C4-2B (cell line): ENCODE data around the gene LTBP2.

Source experiments
- H3K27ac ChIP-seq: fragments of 450-650 bp; 2 replicates; pipeline ENCODE4 v1.5.1; 2017
- CTCF ChIP-seq: fragments of 450-650 bp; conservative IDR thresholded peaks from 2 replicates; pipeline ENCODE4 v1.5.1; 2017; ENCODE audit warnings: mild to moderate bottlenecking
- ZFX ChIP-seq: fragments of 450-650 bp; IDR thresholded peaks from 2 replicates; pipeline ENCODE4 v1.6.1; 2017

The LTBP2 gene

DNA sequence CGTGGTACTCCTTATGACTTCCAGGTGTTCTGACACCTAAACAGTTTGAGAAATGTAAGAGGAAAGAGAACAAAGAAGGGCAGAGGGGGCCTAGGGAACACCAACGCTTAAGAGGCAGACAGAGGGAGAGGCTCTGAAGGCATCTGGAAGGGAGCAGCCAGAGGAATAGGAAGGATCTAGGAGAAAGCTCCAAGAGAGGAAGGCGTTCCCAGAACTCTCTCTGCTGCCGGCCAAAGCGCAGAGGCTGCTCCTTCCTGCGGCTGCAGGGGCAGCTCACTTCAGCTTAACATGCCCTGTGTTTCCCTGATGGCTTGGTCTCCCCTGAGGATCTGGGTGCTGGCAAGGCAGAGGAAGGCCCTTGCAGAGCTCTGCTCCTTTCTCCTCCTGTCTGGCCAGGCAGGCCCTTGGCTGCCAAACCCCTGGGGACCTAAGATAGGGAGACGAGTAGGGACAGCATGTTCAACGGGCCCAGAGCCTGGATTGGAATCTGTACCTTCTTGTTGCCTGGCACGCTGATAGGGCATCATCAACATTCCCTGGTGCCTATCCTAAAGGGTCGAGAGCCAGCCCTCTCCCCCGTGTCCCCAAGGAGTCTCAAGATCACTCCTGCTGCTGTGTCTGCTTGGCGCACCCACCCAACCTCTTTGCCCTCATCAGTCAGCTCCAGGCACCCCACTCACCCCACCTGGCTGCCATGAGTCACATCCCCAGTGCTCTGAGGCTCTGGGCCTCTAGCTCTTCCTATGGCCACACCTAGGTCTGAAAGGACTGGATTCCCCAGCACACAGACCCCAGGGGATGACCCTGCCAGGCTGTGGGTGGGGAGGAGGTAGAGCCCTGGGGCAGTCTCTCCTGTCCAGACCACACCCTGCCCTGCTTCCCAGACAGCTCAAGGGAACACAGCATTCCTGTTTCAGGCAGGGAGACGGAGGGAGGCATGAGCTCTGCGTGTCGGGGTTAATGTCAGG lies 45.6 kb downstream of the LTBP2 start:
- no peak overlapping the region for H3K27ac ChIP-seq
- TF ChIP-seq ZFX (no peak), CTCF (no peak)

- TF ChIP-seq ZFX, result no peak
- TF ChIP-seq CTCF, result no peak
- no peak overlapping the region for H3K27ac ChIP-seq
Observed at GRCh38 chr14:74563586-74564159, 48.4 kb downstream of the LTBP2 start.

DNA sequence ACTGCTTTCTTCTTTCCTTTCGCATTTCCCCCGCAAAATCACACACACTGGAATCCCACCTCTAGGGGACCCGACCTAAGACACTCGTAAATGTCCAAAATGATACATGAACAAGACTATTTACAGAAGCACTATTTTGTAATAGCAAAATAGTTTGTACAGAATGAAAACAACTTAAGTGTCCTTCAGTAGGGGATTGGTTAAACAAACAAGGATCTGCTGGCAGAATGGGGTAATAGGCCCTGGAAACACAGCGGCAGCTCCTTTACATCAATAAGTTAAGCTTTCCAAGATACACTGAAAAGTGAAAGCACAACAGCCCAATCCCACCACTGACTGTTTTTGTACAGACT lies 48.8 kb downstream of the LTBP2 start:
- H3K27ac ChIP-seq, result no peak overlapping the region

DNA sequence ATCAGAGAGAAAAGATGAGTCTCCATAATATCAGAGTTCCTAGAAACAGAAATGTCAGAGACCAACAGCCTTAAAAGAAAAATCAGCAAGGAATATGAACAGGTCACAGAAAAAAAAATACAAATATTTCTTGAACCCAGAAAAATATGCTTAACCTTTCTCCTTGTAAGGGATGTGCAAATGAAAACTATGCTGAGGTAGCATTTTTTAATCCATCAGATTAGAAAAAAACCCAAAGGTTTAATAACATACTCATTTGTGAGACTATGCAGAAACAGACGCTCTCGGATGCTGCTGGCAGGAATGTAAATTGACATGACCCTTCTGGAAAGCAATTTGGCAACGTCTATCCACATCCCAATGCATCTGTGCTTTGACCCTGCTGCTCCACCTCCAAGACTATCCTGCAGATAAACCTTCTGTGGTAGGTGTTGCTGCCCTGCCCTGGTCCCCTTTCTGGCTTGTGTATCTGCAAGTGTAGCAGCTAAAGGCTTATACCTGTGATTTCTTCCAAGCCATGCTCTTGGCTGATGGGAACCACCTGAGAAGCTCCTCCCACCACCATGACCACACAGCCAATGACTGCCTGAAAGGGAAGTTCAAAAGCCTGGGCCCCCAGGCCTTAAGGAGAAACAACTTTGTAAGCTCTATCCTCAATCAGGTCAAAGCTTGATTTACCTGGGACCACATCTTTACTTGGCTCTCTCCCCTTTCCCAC lies 49.4 kb downstream of the LTBP2 start:
- TF ChIP-seq ZFX, result no peak
- TF ChIP-seq CTCF, result no peak
- no peak overlapping the region for H3K27ac ChIP-seq

More for the DNA sequence above, 48.8 kb downstream of the LTBP2 start:
- TF ChIP-seq CTCF, result no peak
- no peak for TF ChIP-seq ZFX

DNA sequence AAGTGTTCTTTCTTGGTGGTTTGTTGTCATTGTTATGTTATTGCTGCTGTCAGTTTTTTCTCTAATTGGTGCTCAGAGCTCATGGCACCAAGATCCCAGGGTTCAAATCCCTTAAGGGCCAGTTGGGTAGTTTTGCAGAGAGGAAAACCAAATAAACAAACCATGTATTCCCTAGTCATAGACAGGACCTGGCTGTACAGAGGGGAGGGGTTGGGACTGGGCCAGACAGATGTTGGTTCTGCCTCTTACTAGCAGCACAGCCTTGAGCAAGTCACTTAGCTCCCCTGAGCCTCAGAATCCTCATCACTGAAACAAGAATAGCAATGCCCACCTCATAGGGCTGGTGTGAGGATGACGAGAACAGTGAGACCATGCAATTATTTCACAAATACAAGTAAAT lies 53.4 kb downstream of the LTBP2 start:
- no peak for TF ChIP-seq ZFX
- no peak overlapping the region for H3K27ac ChIP-seq

- no peak for TF ChIP-seq CTCF
- no peak for TF ChIP-seq ZFX
- no peak overlapping the region for H3K27ac ChIP-seq
Observed at GRCh38 chr14:74557691-74558090, 54.3 kb downstream of the LTBP2 start.

DNA sequence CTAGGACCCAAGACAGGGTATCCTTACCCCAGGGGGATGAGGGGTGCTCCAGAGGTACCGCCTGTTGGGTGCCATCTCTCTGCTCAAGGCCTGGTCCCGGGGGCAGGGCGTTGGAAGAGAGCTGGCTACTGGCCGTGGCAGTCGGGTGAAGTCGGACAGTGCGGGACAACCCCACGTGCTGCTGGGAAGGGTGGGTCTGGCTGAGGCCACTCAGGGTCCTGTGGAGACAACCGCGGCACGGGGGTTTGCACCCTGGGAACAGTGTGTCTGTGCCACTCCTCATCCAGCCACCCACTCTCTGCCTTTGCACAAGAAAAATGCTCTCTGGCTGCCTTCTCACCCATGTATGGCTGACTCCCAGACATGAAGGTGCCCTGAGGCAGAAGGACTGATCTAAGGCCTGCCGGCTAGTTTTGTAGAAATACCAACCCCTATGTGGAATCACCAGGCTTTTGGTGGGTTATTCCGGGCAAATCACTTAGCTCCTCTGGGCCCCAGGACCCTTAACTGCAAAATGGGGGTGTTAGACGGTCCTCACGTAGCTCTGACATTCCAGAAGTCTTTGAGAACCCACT lies 56.5 kb downstream of the LTBP2 start:
- no peak overlapping the region for H3K27ac ChIP-seq
- no peak for TF ChIP-seq CTCF
- TF ChIP-seq ZFX, result no peak
